PFSK-1 (cell line): Measurements from ENCODE around the gene ZNF483.

Experiments used
- FOXP2 ChIP-seq: optimal IDR thresholded peaks from 2 replicates; pipeline ENCODE3; 2011; ENCODE audit warnings: borderline replicate concordance, control low read depth, inconsistent platforms; ENCODE audit not compliant: insufficient read depth; ENCODE audit errors: extremely low read length, extremely low read depth
- POLR2AphosphoS5 ChIP-seq: IDR thresholded peaks from 2 replicates; pipeline ENCODE4 v1.6.1; 2012; ENCODE audit warnings: low read depth, mild to moderate bottlenecking, control low read depth, low read length, moderate library complexity
- SIN3A ChIP-seq: IDR thresholded peaks from 2 replicates; pipeline ENCODE4 v1.6.1; 2012; ENCODE audit warnings: mild to moderate bottlenecking, low read length, moderate library complexity, borderline replicate concordance; ENCODE audit not compliant: insufficient read depth
- TAF1 ChIP-seq: IDR thresholded peaks from 2 replicates; pipeline ENCODE4 v1.6.1; 2012; ENCODE audit warnings: low read length, control low read depth, borderline replicate concordance; ENCODE audit not compliant: insufficient read depth
- TF ChIP-seq, protein P1 (sequence below), 2 experiments: IDR thresholded peaks; 2 replicates each; pipeline versions ENCODE4 v1.6.1 to v1.8.0; 2011 to 2012; ENCODE audit warnings: low read depth in 2 of 2, low read length in 2 of 2, control low read depth in 1 of 2, inconsistent platforms in 1 of 2, mild to moderate bottlenecking in 1 of 2, moderate library complexity in 1 of 2; ENCODE audit not compliant: insufficient read depth in 1 of 2

Gene ZNF483

GRCh38 chr9:111514967-111515366, 10.0 kb upstream of the ZNF483 start:
- no peak for TF ChIP-seq FOXP2
- TF ChIP-seq, protein P1, sequence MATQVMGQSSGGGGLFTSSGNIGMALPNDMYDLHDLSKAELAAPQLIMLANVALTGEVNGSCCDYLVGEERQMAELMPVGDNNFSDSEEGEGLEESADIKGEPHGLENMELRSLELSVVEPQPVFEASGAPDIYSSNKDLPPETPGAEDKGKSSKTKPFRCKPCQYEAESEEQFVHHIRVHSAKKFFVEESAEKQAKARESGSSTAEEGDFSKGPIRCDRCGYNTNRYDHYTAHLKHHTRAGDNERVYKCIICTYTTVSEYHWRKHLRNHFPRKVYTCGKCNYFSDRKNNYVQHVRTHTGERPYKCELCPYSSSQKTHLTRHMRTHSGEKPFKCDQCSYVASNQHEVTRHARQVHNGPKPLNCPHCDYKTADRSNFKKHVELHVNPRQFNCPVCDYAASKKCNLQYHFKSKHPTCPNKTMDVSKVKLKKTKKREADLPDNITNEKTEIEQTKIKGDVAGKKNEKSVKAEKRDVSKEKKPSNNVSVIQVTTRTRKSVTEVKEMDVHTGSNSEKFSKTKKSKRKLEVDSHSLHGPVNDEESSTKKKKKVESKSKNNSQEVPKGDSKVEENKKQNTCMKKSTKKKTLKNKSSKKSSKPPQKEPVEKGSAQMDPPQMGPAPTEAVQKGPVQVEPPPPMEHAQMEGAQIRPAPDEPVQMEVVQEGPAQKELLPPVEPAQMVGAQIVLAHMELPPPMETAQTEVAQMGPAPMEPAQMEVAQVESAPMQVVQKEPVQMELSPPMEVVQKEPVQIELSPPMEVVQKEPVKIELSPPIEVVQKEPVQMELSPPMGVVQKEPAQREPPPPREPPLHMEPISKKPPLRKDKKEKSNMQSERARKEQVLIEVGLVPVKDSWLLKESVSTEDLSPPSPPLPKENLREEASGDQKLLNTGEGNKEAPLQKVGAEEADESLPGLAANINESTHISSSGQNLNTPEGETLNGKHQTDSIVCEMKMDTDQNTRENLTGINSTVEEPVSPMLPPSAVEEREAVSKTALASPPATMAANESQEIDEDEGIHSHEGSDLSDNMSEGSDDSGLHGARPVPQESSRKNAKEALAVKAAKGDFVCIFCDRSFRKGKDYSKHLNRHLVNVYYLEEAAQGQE (IDR thresholded peaks at IDR 0.05; ENCODE audit: insufficient read depth in 1 of 2, low read depth in 2 of 2, low read length in 2 of 2) = no peak
- TF ChIP-seq POLR2AphosphoS5 = no peak
- no peak for TF ChIP-seq TAF1

- TF ChIP-seq TAF1 (no peak), POLR2AphosphoS5 (no peak), SIN3A (no peak), FOXP2 (no peak)
- TF ChIP-seq, protein P1 (IDR thresholded peaks at IDR 0.05; ENCODE audit: insufficient read depth in 1 of 2, low read depth in 2 of 2, low read length in 2 of 2) = no peak
Observed at GRCh38 chr9:111516061-111516465, 8.9 kb upstream of the ZNF483 start.

DNA sequence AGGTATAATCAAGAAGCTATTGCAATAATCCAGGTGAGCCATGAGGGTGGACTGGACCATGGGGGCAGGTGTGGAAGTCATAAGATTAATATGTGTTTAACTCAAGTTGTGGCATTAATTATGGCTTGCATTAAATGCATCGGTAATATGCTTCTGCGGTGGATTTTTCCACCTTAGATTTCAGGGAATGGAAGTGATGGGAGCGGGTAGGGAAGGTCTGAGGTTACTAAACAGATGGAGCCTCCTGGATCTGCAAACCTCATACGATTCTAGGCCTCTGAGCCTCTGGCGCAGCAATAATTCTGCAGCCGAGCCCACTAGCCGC, 286 bp upstream of the ZNF483 start:
- TF ChIP-seq TAF1 = no peak
- TF ChIP-seq, protein P1 (IDR thresholded peaks at IDR 0.05; ENCODE audit: insufficient read depth in 1 of 2, low read depth in 2 of 2, low read length in 2 of 2) = no peak
- TF ChIP-seq SIN3A = no peak
- TF ChIP-seq FOXP2 = no peak
- TF ChIP-seq POLR2AphosphoS5 = no peak

DNA sequence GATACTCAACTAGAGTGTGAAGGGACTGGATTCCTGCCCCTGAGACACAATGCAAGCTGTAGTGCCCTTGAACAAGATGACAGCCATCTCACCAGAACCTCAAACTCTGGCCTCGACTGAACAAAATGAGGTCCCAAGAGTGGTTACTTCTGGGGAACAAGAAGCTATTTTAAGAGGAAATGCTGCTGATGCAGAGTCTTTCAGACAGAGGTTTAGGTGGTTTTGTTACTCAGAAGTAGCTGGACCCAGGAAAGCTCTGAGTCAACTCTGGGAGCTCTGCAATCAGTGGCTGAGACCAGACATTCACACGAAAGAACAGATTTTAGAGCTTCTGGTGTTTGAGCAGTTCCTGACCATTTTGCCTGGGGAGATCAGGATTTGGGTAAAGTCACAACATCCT, 2.4 kb downstream of the ZNF483 start:
- TF ChIP-seq, protein P1 (IDR thresholded peaks at IDR 0.05; ENCODE audit: insufficient read depth in 1 of 2, low read depth in 2 of 2, low read length in 2 of 2) = no peak
- TF ChIP-seq POLR2AphosphoS5 (no peak), FOXP2 (no peak), TAF1 (no peak), SIN3A (no peak)

DNA sequence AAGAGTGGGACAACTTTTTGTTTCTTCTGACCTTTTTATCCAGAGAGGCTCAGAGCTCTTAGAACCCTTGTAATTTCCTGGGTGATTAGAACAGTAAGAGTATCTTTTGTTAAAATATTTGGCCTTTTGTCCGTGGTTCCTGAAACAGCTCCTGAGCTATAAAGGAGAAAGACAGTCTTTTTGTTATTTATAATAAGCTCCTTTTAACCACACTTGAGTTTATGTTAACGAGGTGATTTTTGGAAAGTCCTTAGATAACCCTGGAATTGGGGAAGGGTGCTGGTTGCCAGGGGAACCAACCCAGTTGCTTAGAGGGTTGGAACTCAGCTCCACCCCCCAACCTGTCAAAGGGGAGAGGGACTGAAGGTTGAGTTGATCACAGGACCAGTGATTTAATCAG, 4.8 kb downstream of the ZNF483 start:
- TF ChIP-seq SIN3A (no peak), FOXP2 (no peak), TAF1 (no peak), POLR2AphosphoS5 (no peak)
- TF ChIP-seq, protein P1 (IDR thresholded peaks at IDR 0.05; ENCODE audit: insufficient read depth in 1 of 2, low read depth in 2 of 2, low read length in 2 of 2) = no peak
